ENCODE measurements around the gene CDK14. TPM values are rescaled to one million over a fixed set of nuclear protein-coding genes. Genes with fewer than 3 reads are reported as not detected.

The CDK14 gene
- total RNA-seq, 4 donors from 2014 or later: 3.5 to 5.1 (median 3.9) TPM

- no peak for TF ChIP-seq EP300 (IDR thresholded peaks at IDR 0.05)
- no peak for TF ChIP-seq CTCF (IDR thresholded peaks at IDR 0.05)
- TF ChIP-seq POLR2AphosphoS5 (IDR thresholded peaks at IDR 0.05): no peak
- no peak overlapping the region for H3K4me3 ChIP-seq
- no peaks in the 10 kb centered on the region for H3K9me3 ChIP-seq
- no peaks in the 10 kb centered on the region for H3K4me1 ChIP-seq
- no peaks in the 10 kb centered on the region for H3K27me3 ChIP-seq
- no peaks in the 10 kb centered on the region for H3K36me3 ChIP-seq
- no peak overlapping the region for H3K27ac ChIP-seq
- DNase-seq (ENCODE audit: low spot score in 2 of 2): no peak
These were observed 598.7 kb downstream of the CDK14 start for GRCh38 chr7:91194841-91195240.

GRCh38 chr7:91196058-91196457 lies 599.9 kb downstream of the CDK14 start:
- 83% methylated on average over 2 of the region's 2 CpGs for WGBS
- Histone ChIP-seq H3K9me3 (no peaks in the 10 kb centered on the region), H3K36me3 (no peaks in the 10 kb centered on the region), H3K27me3 (no peaks in the 10 kb centered on the region), H3K4me3 (no peak overlapping the region), H3K27ac (no peak overlapping the region), H3K4me1 (no peaks in the 10 kb centered on the region)
- TF ChIP-seq POLR2AphosphoS5 (IDR thresholded peaks at IDR 0.05): no peak
- TF ChIP-seq POLR2A (IDR thresholded peaks at IDR 0.05): no peak
- no peak for TF ChIP-seq EP300 (IDR thresholded peaks at IDR 0.05)
- no peak for TF ChIP-seq CTCF (IDR thresholded peaks at IDR 0.05)
- DNase-seq (ENCODE audit: low spot score in 2 of 2): no peak

- DNase-seq (ENCODE audit: low spot score in 2 of 2): no peak
- Histone ChIP-seq H3K36me3 (no peaks in the 10 kb centered on the region), H3K27me3 (no peaks in the 10 kb centered on the region), H3K4me1 (no peaks in the 10 kb centered on the region), H3K4me3 (no peak overlapping the region), H3K9me3 (no peaks in the 10 kb centered on the region), H3K27ac (no peak overlapping the region)
- no peak for TF ChIP-seq CTCF (IDR thresholded peaks at IDR 0.05)
- TF ChIP-seq POLR2AphosphoS5 (IDR thresholded peaks at IDR 0.05): no peak
- no peak for TF ChIP-seq POLR2A (IDR thresholded peaks at IDR 0.05)
- no peak for TF ChIP-seq EP300 (IDR thresholded peaks at IDR 0.05)
- 73% methylated on average over 3 of the region's 3 CpGs for WGBS
These were observed 602.2 kb downstream of the CDK14 start for GRCh38 chr7:91198371-91198770.

GRCh38 chr7:91199601-91200000 lies 603.5 kb downstream of the CDK14 start:
- no peaks in the 10 kb centered on the region for H3K4me1 ChIP-seq
- H3K4me3 ChIP-seq: no peak overlapping the region
- TF ChIP-seq CTCF (IDR thresholded peaks at IDR 0.05) (no peak), POLR2A (IDR thresholded peaks at IDR 0.05) (no peak), EP300 (IDR thresholded peaks at IDR 0.05) (no peak), POLR2AphosphoS5 (IDR thresholded peaks at IDR 0.05) (no peak)
- no peaks in the 10 kb centered on the region for H3K9me3 ChIP-seq
- H3K27me3 ChIP-seq: no peaks in the 10 kb centered on the region
- no peaks in the 10 kb centered on the region for H3K36me3 ChIP-seq
- DNase-seq (ENCODE audit: low spot score in 2 of 2): no peak
- no peak overlapping the region for H3K27ac ChIP-seq

GRCh38 chr7:91201442-91202113 lies 605.5 kb downstream of the CDK14 start:
- Histone ChIP-seq H3K27me3 (no peaks in the 10 kb centered on the region), H3K27ac (no peak overlapping the region), H3K36me3 (no peaks in the 10 kb centered on the region), H3K4me3 (no peak overlapping the region), H3K9me3 (no peaks in the 10 kb centered on the region), H3K4me1 (no peaks in the 10 kb centered on the region)
- WGBS: 82% methylated on average over 9 of the region's 9 CpGs
- TF ChIP-seq EP300 (IDR thresholded peaks at IDR 0.05): no peak
- no peak for TF ChIP-seq POLR2A (IDR thresholded peaks at IDR 0.05)
- TF ChIP-seq POLR2AphosphoS5 (IDR thresholded peaks at IDR 0.05): no peak
- no peak for TF ChIP-seq CTCF (IDR thresholded peaks at IDR 0.05)
- no peak for DNase-seq (ENCODE audit: low spot score in 2 of 2)
